Measurements from ENCODE around the gene KCNIP4.

GRCh38 chr4:21792736-21793135 is 155.8 kb downstream of the KCNIP4 start:
- TF ChIP-seq CTCF (IDR thresholded peaks at IDR 0.05; ENCODE audit: insufficient read depth, low read length): no peak
- TF ChIP-seq REST (IDR thresholded peaks at IDR 0.05; ENCODE audit: insufficient replicate concordance, low read depth): no peak

All from HL-60 (cell line).